ENCODE measurements around the gene RAB11A.
"Not testable (repeated sequence)": the region's sequence is repeated elsewhere in the genome, so short reads cannot be mapped to it uniquely, and the experiment has no call there.

RAB11A gene

GRCh38 chr15:65845826-65846519 lies 23.3 kb upstream of the RAB11A start:
- no peak for DNase-seq

DNA sequence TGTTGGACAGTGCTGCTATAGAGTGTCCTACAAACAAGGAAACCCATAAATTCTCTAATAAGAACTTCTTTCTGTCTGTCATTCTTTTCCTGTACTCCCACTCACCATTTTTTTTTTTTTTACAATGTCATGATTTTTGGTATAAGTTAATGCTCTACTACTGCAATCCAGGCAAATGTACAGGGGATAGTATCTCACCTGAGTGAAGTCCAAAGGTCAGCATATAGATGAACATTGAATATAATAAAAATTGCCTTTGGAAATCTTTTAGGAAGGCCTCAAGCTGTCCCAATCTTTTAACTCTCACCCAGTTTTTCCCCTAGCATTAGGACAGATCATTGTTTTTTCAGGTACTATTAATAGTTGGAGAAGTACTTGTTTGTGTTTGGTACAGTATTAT lies 21.3 kb upstream of the RAB11A start:
- DNase-seq: no peak

- no peak for DNase-seq
Measured at GRCh38 chr15:65851981-65852380, 17.3 kb upstream of the RAB11A start.

- DNase-seq: peak; percentile 89
Measured at GRCh38 chr15:65856821-65857455, 12.4 kb upstream of the RAB11A start.

- DNase-seq: no peak
Measured at GRCh38 chr15:65857718-65858402, 11.4 kb upstream of the RAB11A start.

GRCh38 chr15:65862682-65863081 lies 6.6 kb upstream of the RAB11A start:
- DNase-seq: peak; percentile 66

GRCh38 chr15:65863106-65863505 lies 6.2 kb upstream of the RAB11A start:
- DNase-seq: no peak

DNA sequence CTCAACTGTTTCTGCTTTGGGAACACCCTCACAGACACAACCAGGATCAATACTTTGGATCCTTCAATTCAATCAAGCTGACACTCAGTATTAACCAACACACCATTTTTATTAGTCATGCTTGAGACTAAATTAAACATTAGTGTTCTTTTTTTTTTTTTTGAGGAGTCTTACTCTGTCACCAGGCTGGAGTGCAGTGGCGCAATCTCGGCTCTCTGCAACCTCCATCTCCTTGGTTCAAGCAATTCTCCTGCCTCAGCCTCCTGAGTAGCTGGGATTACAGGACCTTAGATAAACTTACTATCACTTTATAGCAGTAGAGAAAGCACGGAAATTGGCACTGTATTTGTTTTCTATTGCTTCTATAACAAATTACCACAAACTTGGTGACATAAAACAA lies 2.0 kb upstream of the RAB11A start:
- no peak for DNase-seq

DNA sequence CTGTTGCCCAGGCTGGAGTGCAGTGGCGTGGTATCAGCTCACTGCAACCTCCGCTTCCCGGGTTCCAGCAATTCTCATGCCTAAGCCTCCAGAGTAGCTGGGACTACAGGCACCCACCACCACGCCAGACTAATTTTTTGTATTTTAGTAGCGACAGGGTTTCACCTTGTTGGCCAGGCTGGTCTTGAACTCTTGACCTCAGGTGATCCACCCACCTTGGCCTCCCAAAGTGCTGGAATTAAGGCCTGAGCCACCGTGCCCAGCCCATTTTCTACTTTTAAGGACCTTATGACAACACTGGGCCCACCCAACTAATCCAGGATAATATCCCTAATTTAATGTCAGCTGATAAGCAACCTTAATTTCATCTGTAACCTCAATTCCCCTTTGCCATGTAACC lies 1.4 kb upstream of the RAB11A start:
- DNase-seq: not testable (repeated sequence)

GRCh38 chr15:65868546-65869125 lies 655 bp upstream of the RAB11A start:
- DNase-seq: no peak

- peak; percentile 28 for DNase-seq
Measured at GRCh38 chr15:65869954-65870871, 922 bp downstream of the RAB11A start.

GRCh38 chr15:65870889-65871533 lies 1.7 kb downstream of the RAB11A start:
- no peak for DNase-seq

DNA sequence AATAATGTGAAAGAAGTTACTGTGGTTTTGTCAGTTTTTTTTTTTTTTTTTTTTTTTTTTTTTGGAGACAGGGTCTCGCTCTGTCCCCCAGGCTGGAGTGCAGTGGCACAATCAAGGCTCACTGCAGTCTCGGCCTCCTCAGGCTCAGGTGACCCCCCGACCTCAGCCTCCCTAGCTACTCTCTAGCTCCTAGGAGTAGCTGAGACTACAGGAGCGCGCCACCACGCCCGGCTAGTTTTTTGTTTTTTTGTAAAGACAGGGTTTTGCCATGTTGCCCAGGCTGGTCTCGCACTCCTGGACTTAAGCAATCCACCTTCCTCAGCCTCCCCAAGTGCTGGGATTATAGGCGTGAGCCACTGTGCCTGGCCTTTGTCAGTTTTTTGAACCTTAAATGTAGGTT lies 2.6 kb downstream of the RAB11A start:
- not testable (repeated sequence) for DNase-seq

GRCh38 chr15:65872596-65872995 lies 3.3 kb downstream of the RAB11A start:
- not testable (repeated sequence) for DNase-seq

DNA sequence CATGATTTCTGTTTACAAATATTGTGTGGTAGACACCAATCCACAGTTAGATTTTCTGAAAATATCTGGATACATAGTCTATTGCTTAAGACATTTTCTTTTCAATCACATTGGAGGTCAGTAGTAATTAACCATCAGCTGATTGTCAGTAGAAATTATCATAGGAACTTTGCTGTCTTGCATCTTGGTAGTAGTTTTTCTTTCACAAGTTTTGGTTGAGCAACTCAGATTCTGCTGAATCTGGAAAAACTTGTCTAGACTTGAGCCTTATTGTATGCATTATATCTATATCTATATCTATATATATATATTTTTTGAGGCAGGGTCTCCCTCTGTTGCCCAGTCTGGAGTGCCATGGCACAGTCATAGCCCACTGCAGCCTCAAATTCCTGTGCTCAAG lies 4.0 kb downstream of the RAB11A start:
- no peak for DNase-seq

- DNase-seq: no peak
Measured at GRCh38 chr15:65875458-65875857, 6.2 kb downstream of the RAB11A start.

DNA sequence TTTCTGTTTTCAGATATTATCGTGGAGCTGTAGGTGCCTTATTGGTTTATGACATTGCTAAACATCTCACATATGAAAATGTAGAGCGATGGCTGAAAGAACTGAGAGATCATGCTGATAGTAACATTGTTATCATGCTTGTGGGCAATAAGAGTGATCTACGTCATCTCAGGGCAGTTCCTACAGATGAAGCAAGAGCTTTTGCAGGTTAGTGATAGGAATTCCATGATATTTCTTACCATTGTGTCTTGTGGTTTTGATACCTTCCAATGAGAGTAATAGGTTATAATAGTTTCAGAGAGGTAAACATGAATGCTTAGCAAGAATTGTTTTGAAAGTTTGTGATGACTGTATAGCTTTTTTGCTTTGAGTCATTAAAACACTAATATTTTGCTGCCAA lies 8.5 kb downstream of the RAB11A start:
- no peak for DNase-seq

DNA sequence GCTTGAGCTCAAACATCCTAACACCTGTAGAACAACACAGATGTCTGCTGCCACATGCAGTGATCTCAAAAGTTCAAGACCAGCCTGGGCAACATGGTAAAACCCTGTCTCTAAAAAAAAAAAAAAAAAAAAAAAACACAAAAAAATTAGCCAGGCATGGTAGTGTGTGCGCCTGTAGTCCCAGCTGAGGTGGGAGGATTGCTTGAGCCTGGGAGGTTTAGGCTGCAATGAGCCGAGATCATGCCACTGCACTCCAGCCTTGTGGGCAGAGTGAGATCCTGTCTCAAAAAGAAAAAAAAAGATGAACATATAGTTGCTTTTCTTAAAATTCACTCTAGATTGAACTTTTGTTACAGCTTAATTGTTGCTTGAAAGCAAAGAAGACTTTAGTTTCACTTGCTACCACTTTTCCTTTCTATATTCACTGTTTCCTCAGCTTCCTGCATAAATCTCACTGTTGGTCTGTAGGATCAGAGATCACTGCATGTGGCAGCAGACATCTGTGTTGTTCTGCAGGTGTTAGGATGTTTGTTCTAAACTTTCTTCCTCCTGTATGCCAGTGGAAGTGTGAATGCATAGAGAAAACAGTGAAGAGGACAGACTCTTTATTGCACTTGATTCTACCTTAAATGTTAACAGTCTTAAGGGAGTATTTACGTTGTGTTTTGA lies 12.6 kb downstream of the RAB11A start:
- DNase-seq: peak; percentile 11

DNA sequence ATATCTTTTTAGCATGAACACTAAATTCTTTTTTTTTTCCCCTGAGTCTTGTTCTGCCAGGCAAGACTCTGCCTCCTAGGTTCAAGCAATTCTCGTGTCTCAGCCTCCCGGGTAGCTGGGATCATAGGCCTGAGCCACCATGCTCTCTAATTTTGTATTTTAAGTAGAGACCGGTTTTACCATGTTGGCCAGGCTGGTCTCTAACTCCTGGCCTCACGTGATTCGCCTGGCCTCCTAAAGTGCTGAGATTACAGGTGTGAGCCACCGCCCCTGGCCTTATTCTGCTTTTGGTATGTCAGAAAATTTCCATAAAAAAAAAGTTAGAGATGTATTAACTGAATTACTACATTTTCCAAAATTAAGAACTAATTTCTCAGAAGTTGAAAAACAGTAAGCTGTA lies 14.3 kb downstream of the RAB11A start:
- no peak for DNase-seq

DNA sequence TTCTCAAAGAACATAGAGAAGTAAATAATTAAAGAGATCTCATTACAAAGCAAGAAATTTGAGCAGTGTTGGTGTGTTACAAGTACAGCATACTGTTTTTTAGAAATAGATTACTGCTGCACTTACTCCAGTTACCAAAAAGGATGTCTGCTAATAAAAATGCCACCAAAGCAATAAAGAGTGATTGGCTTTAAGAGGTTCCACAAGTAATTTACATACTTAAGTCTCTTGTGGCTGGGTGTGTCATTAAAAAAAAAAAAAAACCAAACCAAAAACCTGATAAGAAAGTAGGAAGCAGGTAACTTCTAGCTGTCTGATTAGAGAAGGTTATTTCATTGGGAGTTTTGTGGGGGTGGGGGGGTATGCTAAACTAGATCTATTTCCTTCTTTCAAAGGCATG lies 15.2 kb downstream of the RAB11A start:
- DNase-seq: peak; percentile 20

DNA sequence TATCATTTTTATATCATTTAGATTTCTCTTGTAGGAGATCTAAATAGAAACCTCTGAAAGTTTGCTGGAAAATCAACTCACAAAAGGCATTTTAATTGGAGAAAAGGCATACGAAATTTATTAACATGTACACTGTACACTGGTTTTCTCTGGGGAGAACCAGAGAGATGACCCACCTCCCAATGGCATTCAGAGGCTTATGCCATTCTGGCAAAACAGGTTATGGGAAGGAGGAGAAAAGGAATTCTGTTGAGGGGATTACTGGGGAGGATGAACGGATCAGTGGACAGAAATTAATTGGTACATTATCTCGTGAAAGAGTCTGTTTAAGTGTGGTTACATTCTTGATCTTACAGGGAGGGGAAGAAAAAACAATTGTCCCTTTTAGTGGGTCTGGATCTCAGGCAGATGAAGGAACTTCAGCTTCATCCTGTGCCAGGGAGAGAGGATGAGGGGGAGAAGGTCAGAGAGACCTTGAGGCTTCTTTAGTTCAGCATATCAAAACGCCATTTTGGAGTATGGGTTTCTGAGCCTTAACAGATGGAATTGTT lies 16.5 kb downstream of the RAB11A start:
- no peak for DNase-seq
